TTC549 (cell line): ENCODE data around the gene RFTN1.

ENCODE experiments used
- FAIRE-seq: peaks from 2 replicates; lab custom pipeline; 2012; peaks lifted over from hg19 to GRCh38; lab: Jason Lieb, UNC

RFTN1 gene

GRCh38 chr3:16513141-16514020, at the start of gene RFTN1:
Gene RFTN1, minus strand, starts transcription at chr3:16513699. Its CDS starts 19,830 bp downstream, at chr3:16493869.
- no peak for FAIRE-seq

- no peak for FAIRE-seq
Observed at GRCh38 chr3:16559653-16560365, 46.3 kb upstream of the RFTN1 start.

GRCh38 chr3:16554126-16554525, 40.6 kb upstream of the RFTN1 start:
- no peak for FAIRE-seq

- no peak for FAIRE-seq
Observed at GRCh38 chr3:16552757-16553156, 39.3 kb upstream of the RFTN1 start.

GRCh38 chr3:16551342-16551976, 38.0 kb upstream of the RFTN1 start:
- no peak for FAIRE-seq

GRCh38 chr3:16550676-16551341, 37.3 kb upstream of the RFTN1 start:
- FAIRE-seq: peak; percentile 9

- FAIRE-seq: no peak
Observed at GRCh38 chr3:16550305-16550675, 36.8 kb upstream of the RFTN1 start.

- FAIRE-seq: no peak
Observed at GRCh38 chr3:16548721-16549120, 35.2 kb upstream of the RFTN1 start.

- no peak for FAIRE-seq
Observed at GRCh38 chr3:16547561-16548357, 34.3 kb upstream of the RFTN1 start.

GRCh38 chr3:16546186-16547010, 32.9 kb upstream of the RFTN1 start:
- no peak for FAIRE-seq

GRCh38 chr3:16545413-16546185, 32.1 kb upstream of the RFTN1 start:
- no peak for FAIRE-seq

- no peak for FAIRE-seq
Observed at GRCh38 chr3:16543242-16543864, 29.9 kb upstream of the RFTN1 start.

GRCh38 chr3:16538507-16538906, 25.0 kb upstream of the RFTN1 start:
- no peak for FAIRE-seq

- no peak for FAIRE-seq
Observed at GRCh38 chr3:16536996-16537395, 23.5 kb upstream of the RFTN1 start.

- no peak for FAIRE-seq
Observed at GRCh38 chr3:16536344-16536663, 22.8 kb upstream of the RFTN1 start.

- no peak for FAIRE-seq
Observed at GRCh38 chr3:16534640-16535262, 21.3 kb upstream of the RFTN1 start.

- FAIRE-seq: no peak
Observed at GRCh38 chr3:16533928-16534574, 20.6 kb upstream of the RFTN1 start.

GRCh38 chr3:16529264-16529663, 15.8 kb upstream of the RFTN1 start:
- FAIRE-seq: no peak

- no peak for FAIRE-seq
Observed at GRCh38 chr3:16528581-16528993, 15.1 kb upstream of the RFTN1 start.
